ENCODE data around the gene VPS35. TPM values are rescaled to one million over a fixed set of nuclear protein-coding genes. Genes with fewer than 3 reads are reported as not detected.

VPS35 gene
- total RNA-seq, 1 experiment from 2014 or later = 72.1 TPM

- TF ChIP-seq CTCF (IDR thresholded peaks at IDR 0.05) = no peak
- TF ChIP-seq NR3C1 (CRISPR knock-in tag; conservative IDR thresholded peaks at IDR 0.05; ENCODE audit: low read depth) = no peak
- TF ChIP-seq ZNF281 (CRISPR knock-in tag; IDR thresholded peaks at IDR 0.05) = no peak
- no peak for TF ChIP-seq IRF1 (CRISPR knock-in tag; IDR thresholded peaks at IDR 0.05)
- TF ChIP-seq ZNF671 (CRISPR knock-in tag; IDR thresholded peaks at IDR 0.05) = no peak
- TF ChIP-seq ZNF232 (CRISPR knock-in tag; IDR thresholded peaks at IDR 0.05) = no peak
Measured at GRCh38 chr16:46712911-46713310, 23.9 kb upstream of the VPS35 start (continued).

- CTCF ChIA-PET = interaction anchor here (0.8 kb wide), 1 partner anchor 10 kb away, joined by 3 read pairs; no protein-coding TSS in a partner anchor
- DNase-seq (ENCODE audit: low spot score) = no peak
- ATAC-seq = no peak
- no peak for TF ChIP-seq IRF1 (CRISPR knock-in tag; IDR thresholded peaks at IDR 0.05)
- TF ChIP-seq ATF1 (CRISPR knock-in tag; IDR thresholded peaks at IDR 0.05) = no peak
- TF ChIP-seq ZNF532 (CRISPR knock-in tag; IDR thresholded peaks at IDR 0.05; ENCODE audit: borderline replicate concordance) = no peak
- no peak for TF ChIP-seq SOX15 (CRISPR knock-in tag; IDR thresholded peaks at IDR 0.05)
- TF ChIP-seq JUN (CRISPR knock-in tag; IDR thresholded peaks at IDR 0.05) = no peak
- no peak for TF ChIP-seq RORB (CRISPR knock-in tag; IDR thresholded peaks at IDR 0.05)
- TF ChIP-seq PRRX2 (CRISPR knock-in tag; IDR thresholded peaks at IDR 0.05) = no peak
- no peak for TF ChIP-seq USF1 (CRISPR knock-in tag; IDR thresholded peaks at IDR 0.05)
- no peak for TF ChIP-seq E2F4 (CRISPR knock-in tag; IDR thresholded peaks at IDR 0.05; ENCODE audit: borderline replicate concordance, low read depth)
- TF ChIP-seq ZNF281 (CRISPR knock-in tag; IDR thresholded peaks at IDR 0.05) = no peak
- TF ChIP-seq ZNF232 (CRISPR knock-in tag; IDR thresholded peaks at IDR 0.05) = no peak
- TF ChIP-seq HMGA2 (CRISPR knock-in tag; IDR thresholded peaks at IDR 0.05) = no peak
- no peak for TF ChIP-seq SP1 (CRISPR knock-in tag; conservative IDR thresholded peaks at IDR 0.05)
- TF ChIP-seq USF2 (CRISPR knock-in tag; IDR thresholded peaks at IDR 0.05) = no peak
Measured at GRCh38 chr16:46711106-46712058, 22.4 kb upstream of the VPS35 start.

More at GRCh38 chr16:46711106-46712058, 22.4 kb upstream of the VPS35 start:
- no peak overlapping the region for H3K27ac Mint-ChIP-seq
- H3K4me3 Mint-ChIP-seq = no peak overlapping the region
- no peaks in the 10 kb centered on the region for H3K4me1 Mint-ChIP-seq
- no peaks in the 10 kb centered on the region for H3K27me3 Mint-ChIP-seq (ENCODE audit: low read depth)
- H3K9me3 Mint-ChIP-seq = peaks cover 4% of the 10 kb centered on the region
- POLR2A ChIA-PET = no interaction called here
- H3K36me3 Mint-ChIP-seq = no peaks in the 10 kb centered on the region

Measured in WTC11 (cell line).